Metanephros (tissue), 1 donor: ENCODE measurements around the gene OR51I1. TPM values are rescaled to one million over a fixed set of nuclear protein-coding genes. Genes with fewer than 3 reads are reported as not detected.

Experiments used
- total RNA-seq: library from RNA; depleted of rRNA; stranded (reverse); fragments of >200 nt; gene quantifications from one replicate; pipeline ENCODE4 v1.2.3, GENCODE V29; 2014

Gene OR51I1
- total RNA-seq, result 0.64 TPM

GRCh38 chr11:5441414-5441813, at the start of gene OR51I1:
OR51I1 (minus strand) TSS chr11:5441514; CDS start chr11:5441514, 0 bp downstream.

GRCh38 chr11:5488385-5488784, 47.1 kb upstream of the OR51I1 start, which contains the start of gene OR52D1:
OR52D1 (plus strand) TSS chr11:5488685; CDS start chr11:5488707, 22 bp downstream.

GRCh38 chr11:5449023-5449422, 7.7 kb upstream of the OR51I1 start, which contains the start of gene OR51I2:
OR51I2 (plus strand) TSS chr11:5449323; CDS start chr11:5453489, 4,166 bp downstream.

GRCh38 chr11:5421811-5422210, 19.5 kb downstream of the OR51I1 start, which contains the start of gene OR51Q1:
OR51Q1 (plus strand) TSS chr11:5422111; CDS start chr11:5422201, 90 bp downstream.

Other genes starting within 250 kb of the OR51I1 start
- gene OR51V1, start 240.8 kb downstream of the OR51I1 start, total RNA-seq, result not detected
- gene HBB, start 214.4 kb downstream of the OR51I1 start, total RNA-seq, result 1,761 TPM
- gene HBD, start 207.0 kb downstream of the OR51I1 start, total RNA-seq, result 1.3 TPM
- 65.3 TPM for gene HBG1, start 191.7 kb downstream of the OR51I1 start, total RNA-seq
- gene HBG2, start 186.7 kb downstream of the OR51I1 start, total RNA-seq, result 14,762 TPM
- 23.8 TPM for gene HBE1, start 171.6 kb downstream of the OR51I1 start, total RNA-seq
- gene OR51B4, start 139.6 kb downstream of the OR51I1 start, total RNA-seq, result 1.5 TPM
- 0.47 TPM for gene OR51B2, start 117.2 kb downstream of the OR51I1 start, total RNA-seq
- 2.3 TPM for gene OR51B5, start 98.0 kb downstream of the OR51I1 start, total RNA-seq
- not detected for gene OR51B6, start 90.0 kb downstream of the OR51I1 start, total RNA-seq
- gene OR51M1, start 57.7 kb downstream of the OR51I1 start, total RNA-seq, result not detected
- not detected for gene OR51Q1, start 19.4 kb downstream of the OR51I1 start, total RNA-seq
- gene OR51I2, start 7.8 kb upstream of the OR51I1 start, total RNA-seq, result not detected
- gene OR52D1, start 47.2 kb upstream of the OR51I1 start, total RNA-seq, result not detected
- 0.82 TPM for gene UBQLN3, start 68.4 kb upstream of the OR51I1 start, total RNA-seq
- 1.5 TPM for gene UBQLNL, start 75.2 kb upstream of the OR51I1 start, total RNA-seq
- gene OR52H1, start 107.0 kb upstream of the OR51I1 start, total RNA-seq, result 2.3 TPM
- not detected for gene OR52B6, start 139.4 kb upstream of the OR51I1 start, total RNA-seq
- gene TRIM6, start 155.1 kb upstream of the OR51I1 start, total RNA-seq, result 19.2 TPM
- gene TRIM34, start 183.5 kb upstream of the OR51I1 start, total RNA-seq, result 8.1 TPM
- gene TRIM5, start 243.6 kb upstream of the OR51I1 start, total RNA-seq, result 37.5 TPM
- 22.4 TPM for gene TRIM22, start 248.3 kb upstream of the OR51I1 start, total RNA-seq